Panc1 (cell line): ENCODE measurements around the gene PMAIP1. TPM values are rescaled to one million over a fixed set of nuclear protein-coding genes. Genes with fewer than 3 reads are reported as not detected.

Experiments used
- ATAC-seq: fragments of 200-7000 bp; cut with Tn5 transposase; 2 replicates; pipeline ENCODE4 v1.9.1; 2020; ENCODE audit warnings: mild to moderate bottlenecking, moderate library complexity
- BruUV-seq: library from RNA; stranded (reverse); fragments of 400-500 nt; replicated peaks from 2 replicates; lab custom pipeline; 2021; lab: Mats Ljungman, UMichigan
- CTCF ChIA-PET: fragments of 300-600 bp; sonication (Branson Sonifier 250); formaldehyde crosslinking; loops from one replicate; lab custom pipeline; 2022; ENCODE audit warnings: antibody characterized with exemption; lab: Charles Lee
- POLR2A ChIA-PET: fragments of 300-600 bp; sonication (Branson Sonifier 250); formaldehyde crosslinking; loops from one replicate; lab custom pipeline; 2022; ENCODE audit warnings: antibody characterized with exemption; lab: Charles Lee
- DNase-seq: peaks from one replicate; pipeline ENCODE4 v3.0.0-alpha.2; 2010; ENCODE audit warnings: low read depth, low spot score
- H3K27ac ChIP-seq: 2 replicates; pipeline ENCODE4 v1.5.1; 2011; ENCODE audit warnings: mild to moderate bottlenecking, low read length, inconsistent platforms
- H3K27me3 ChIP-seq: fragments of 200-500 bp; sonication (Bioruptor generic); 2 replicates; pipeline ENCODE4 v1.6.0; 2014; ENCODE audit warnings: low read length, inconsistent platforms; ENCODE audit not compliant: control insufficient read depth, insufficient read depth
- H3K36me3 ChIP-seq: fragments of 200-500 bp; sonication (Bioruptor generic); 2 replicates; pipeline ENCODE4 v1.5.1; 2014; ENCODE audit warnings: inconsistent platforms, mild to moderate bottlenecking, low read length, moderate library complexity; ENCODE audit not compliant: control insufficient read depth, insufficient read depth
- H3K4me1 ChIP-seq: 2 replicates; pipeline ENCODE4 v1.5.1; 2011; ENCODE audit warnings: inconsistent platforms, mild to moderate bottlenecking, low read length, moderate library complexity; ENCODE audit not compliant: control insufficient read depth, insufficient read depth
- H3K4me3 ChIP-seq, 2 experiments: 2 replicates each; pipeline ENCODE4 v1.5.1; 2011 to 2012; ENCODE audit warnings: low read depth in 2 of 2, low read length in 2 of 2, mild to moderate bottlenecking in 2 of 2, inconsistent platforms in 1 of 2, moderate library complexity in 1 of 2
- H3K9me3 ChIP-seq: fragments of 200-500 bp; sonication (Bioruptor generic); 2 replicates; pipeline ENCODE4 v1.5.1; 2014; ENCODE audit warnings: low read depth, mild to moderate bottlenecking, inconsistent platforms, low read length, moderate library complexity; ENCODE audit not compliant: control insufficient read depth, insufficient read depth
- POLR2AphosphoS5 ChIP-seq: IDR thresholded peaks from 2 replicates; pipeline ENCODE4 v1.6.1; 2012; ENCODE audit warnings: mild to moderate bottlenecking, low read depth, low read length, moderate library complexity
- SIN3A ChIP-seq: IDR thresholded peaks from 2 replicates; pipeline ENCODE4 v1.6.1; 2012; ENCODE audit warnings: low read depth, mild to moderate bottlenecking, low read length, moderate library complexity, borderline replicate concordance; ENCODE audit not compliant: insufficient read depth
- TCF7L2 ChIP-seq: IDR thresholded peaks from 2 replicates; pipeline ENCODE4 v1.6.1; 2011; ENCODE audit warnings: mild to moderate bottlenecking, low read depth, low read length, inconsistent platforms
- in situ Hi-C: cut with HindIII; loops from 2 replicates; pipeline ENCODE4 v1.10.0; 2016; ENCODE audit warnings: low sequenced_read_pairs, low pct_unique_long_range_greater_than_20kb
- intact Hi-C: fragments of 100-400 bp; cut with micrococcal nuclease; formaldehyde crosslinking; loops from one replicate; pipeline ENCODE4 v1.10.0; 2022; ENCODE audit not compliant: unreplicated experiment
- total RNA-seq: library from RNA; stranded (reverse); gene quantifications from one replicate; pipeline ENCODE4 v1.2.1, GENCODE V29; 2021; ENCODE audit not compliant: unreplicated experiment
- TF ChIP-seq, protein P1 (sequence below): fragments of 450-650 bp; IDR thresholded peaks from 2 replicates; pipeline ENCODE4 v1.5.1; 2017; ENCODE audit warnings: mild to moderate bottlenecking
- TF ChIP-seq, protein P2 (sequence below), 2 experiments: IDR thresholded peaks; 2 replicates each; pipeline ENCODE4 v1.6.1; 2011 to 2012; ENCODE audit warnings: low read depth in 2 of 2, control low read depth in 1 of 2, low read length in 1 of 2, mild to moderate bottlenecking in 1 of 2, moderate library complexity in 1 of 2; ENCODE audit not compliant: insufficient read depth in 1 of 2

PMAIP1 gene
- total RNA-seq, 1 experiment from 2014 or later = 7.7 TPM

DNA sequence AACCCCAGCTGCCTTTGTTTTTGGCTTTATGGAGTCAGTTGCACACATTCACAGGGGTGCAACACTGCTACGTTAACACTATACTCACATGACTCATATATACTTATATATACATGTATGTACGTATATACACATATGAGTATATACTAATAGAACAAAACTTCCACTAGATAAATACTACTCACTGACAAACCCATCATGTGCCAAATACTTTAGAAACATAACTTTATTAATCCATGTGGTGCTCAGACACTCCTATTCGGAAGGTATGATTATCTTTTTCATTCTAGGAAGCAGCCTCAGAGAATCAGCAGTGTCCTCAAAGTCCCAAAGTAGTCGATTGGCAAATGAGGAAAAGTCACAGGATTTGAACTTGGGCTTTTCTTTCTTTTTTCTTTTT, 7.9 kb downstream of the PMAIP1 start:
- Histone ChIP-seq H3K27me3 (no peaks in the 10 kb centered on the region), H3K36me3 (peaks cover 2% of the 10 kb centered on the region; the same call in 1 of the 2 replicates), H3K27ac (no peak overlapping the region), H3K4me1 (no peaks in the 10 kb centered on the region; the same call in 1 of the 2 replicates), H3K9me3 (no peaks in the 10 kb centered on the region), H3K4me3 (no peak overlapping the region)
- DNase-seq (no peak), ATAC-seq (no peak)
- in situ Hi-C loops = no loop called here
- BruUV-seq = no TSS peak
- ChIA-PET CTCF (no interaction called here), POLR2A (no interaction called here)
- TF ChIP-seq TCF7L2 (no peak), SIN3A (no peak), POLR2AphosphoS5 (no peak)
- TF ChIP-seq, protein P1, sequence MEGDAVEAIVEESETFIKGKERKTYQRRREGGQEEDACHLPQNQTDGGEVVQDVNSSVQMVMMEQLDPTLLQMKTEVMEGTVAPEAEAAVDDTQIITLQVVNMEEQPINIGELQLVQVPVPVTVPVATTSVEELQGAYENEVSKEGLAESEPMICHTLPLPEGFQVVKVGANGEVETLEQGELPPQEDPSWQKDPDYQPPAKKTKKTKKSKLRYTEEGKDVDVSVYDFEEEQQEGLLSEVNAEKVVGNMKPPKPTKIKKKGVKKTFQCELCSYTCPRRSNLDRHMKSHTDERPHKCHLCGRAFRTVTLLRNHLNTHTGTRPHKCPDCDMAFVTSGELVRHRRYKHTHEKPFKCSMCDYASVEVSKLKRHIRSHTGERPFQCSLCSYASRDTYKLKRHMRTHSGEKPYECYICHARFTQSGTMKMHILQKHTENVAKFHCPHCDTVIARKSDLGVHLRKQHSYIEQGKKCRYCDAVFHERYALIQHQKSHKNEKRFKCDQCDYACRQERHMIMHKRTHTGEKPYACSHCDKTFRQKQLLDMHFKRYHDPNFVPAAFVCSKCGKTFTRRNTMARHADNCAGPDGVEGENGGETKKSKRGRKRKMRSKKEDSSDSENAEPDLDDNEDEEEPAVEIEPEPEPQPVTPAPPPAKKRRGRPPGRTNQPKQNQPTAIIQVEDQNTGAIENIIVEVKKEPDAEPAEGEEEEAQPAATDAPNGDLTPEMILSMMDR = no peak
- TF ChIP-seq, protein P2, sequence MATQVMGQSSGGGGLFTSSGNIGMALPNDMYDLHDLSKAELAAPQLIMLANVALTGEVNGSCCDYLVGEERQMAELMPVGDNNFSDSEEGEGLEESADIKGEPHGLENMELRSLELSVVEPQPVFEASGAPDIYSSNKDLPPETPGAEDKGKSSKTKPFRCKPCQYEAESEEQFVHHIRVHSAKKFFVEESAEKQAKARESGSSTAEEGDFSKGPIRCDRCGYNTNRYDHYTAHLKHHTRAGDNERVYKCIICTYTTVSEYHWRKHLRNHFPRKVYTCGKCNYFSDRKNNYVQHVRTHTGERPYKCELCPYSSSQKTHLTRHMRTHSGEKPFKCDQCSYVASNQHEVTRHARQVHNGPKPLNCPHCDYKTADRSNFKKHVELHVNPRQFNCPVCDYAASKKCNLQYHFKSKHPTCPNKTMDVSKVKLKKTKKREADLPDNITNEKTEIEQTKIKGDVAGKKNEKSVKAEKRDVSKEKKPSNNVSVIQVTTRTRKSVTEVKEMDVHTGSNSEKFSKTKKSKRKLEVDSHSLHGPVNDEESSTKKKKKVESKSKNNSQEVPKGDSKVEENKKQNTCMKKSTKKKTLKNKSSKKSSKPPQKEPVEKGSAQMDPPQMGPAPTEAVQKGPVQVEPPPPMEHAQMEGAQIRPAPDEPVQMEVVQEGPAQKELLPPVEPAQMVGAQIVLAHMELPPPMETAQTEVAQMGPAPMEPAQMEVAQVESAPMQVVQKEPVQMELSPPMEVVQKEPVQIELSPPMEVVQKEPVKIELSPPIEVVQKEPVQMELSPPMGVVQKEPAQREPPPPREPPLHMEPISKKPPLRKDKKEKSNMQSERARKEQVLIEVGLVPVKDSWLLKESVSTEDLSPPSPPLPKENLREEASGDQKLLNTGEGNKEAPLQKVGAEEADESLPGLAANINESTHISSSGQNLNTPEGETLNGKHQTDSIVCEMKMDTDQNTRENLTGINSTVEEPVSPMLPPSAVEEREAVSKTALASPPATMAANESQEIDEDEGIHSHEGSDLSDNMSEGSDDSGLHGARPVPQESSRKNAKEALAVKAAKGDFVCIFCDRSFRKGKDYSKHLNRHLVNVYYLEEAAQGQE (IDR thresholded peaks at IDR 0.05; ENCODE audit: insufficient read depth in 1 of 2, low read depth in 2 of 2, low read length in 1 of 2) = no peak
- intact Hi-C loops = no loop called here

DNA sequence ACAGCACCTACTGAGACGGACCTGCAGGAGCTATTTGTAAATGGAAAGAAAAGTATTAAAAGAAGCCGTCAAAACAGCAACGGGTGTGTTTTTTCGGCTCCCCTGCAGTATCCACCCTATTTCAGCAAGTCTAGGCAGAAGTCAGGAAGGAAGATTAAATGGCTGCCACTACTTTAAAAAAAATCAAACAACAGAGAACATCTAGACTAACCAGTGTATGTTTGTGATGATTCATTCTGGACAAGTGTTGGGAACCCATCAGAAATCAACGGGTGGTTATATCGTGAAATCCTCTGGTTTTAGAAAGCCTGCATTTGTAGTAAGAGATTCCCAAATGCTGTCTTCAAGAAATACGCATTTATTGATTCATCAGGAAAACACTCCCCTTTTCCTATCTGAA, 9.0 kb downstream of the PMAIP1 start:
- ChIA-PET POLR2A (no interaction called here), CTCF (no interaction called here)
- in situ Hi-C loops = no loop called here
- intact Hi-C loops = no loop called here
- no peak for ATAC-seq
- TF ChIP-seq TCF7L2 (no peak), POLR2AphosphoS5 (no peak), SIN3A (no peak)
- TF ChIP-seq, protein P1 = no peak
- TF ChIP-seq, protein P2 (IDR thresholded peaks at IDR 0.05; ENCODE audit: insufficient read depth in 1 of 2, low read depth in 2 of 2, low read length in 1 of 2) = no peak
- Histone ChIP-seq H3K27ac (no peak overlapping the region), H3K27me3 (no peaks in the 10 kb centered on the region), H3K4me1 (no peaks in the 10 kb centered on the region; the same call in 1 of the 2 replicates), H3K4me3 (peak overlapping the region in 1 of 2 experiments; percentile 6; a peak in 1 of 4 replicates), H3K36me3 (no peaks in the 10 kb centered on the region), H3K9me3 (no peaks in the 10 kb centered on the region)
- BruUV-seq = no TSS peak
- no peak for DNase-seq
